ENCODE measurements around the gene NPRL2. TPM values are rescaled to one million over a fixed set of nuclear protein-coding genes. Genes with fewer than 3 reads are reported as not detected.

The NPRL2 gene
- total RNA-seq (2014; rRNA removed; shearing (Covaris generic)), result 14.0 and 14.4 TPM in 2 replicates

DNA sequence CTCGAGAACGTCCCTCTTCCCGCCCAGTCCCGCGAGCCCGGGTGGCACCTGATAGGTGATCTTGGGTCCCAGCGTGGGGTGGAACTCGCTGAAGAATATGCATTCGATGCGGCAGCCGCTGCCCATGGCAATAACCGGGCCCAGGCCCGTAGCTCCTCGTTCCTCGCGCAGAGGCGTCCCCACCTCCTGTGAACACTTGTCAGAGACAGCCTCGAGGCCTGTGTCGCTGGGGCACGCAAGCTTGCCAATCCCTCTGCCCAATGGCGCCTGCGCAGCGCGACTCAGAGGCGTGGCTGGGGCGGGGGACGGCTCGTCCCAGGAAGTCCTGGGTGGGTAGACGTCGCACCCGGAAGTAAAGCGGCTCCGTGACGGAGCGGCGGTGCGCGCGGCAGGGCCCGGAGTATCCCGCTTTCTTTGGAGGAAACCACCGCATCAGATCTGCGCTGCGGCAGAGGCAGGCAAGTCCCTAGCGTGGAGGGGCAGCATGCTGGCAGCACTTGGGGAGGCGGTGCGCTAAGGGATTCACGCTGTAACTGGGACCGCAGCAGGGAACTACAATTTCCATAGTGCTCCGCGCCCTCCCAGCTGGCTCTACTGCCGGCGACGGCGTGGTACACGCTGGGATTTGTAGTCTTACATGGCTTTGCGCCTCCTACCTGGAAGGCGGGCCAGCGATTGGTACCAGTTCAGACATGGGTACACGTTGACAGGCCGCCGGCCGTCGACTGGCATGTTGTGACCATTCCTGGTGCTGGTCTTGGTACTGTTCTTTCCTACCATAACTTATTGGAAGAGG, at the start of gene NPRL2, which contains the start of gene CYB561D2:
NPRL2 (minus strand) TSS at position 249 of the 796 bp plus-strand sequence; CDS start at position 126, 123 bp downstream.
CYB561D2 (plus strand) TSS at position 336 of the 796 bp plus-strand sequence. CDS start 572 bp downstream, outside the sequence.
- no peaks in the 10 kb centered on the region for H3K9me3 ChIP-seq (replicated peaks)
- no peaks in the 10 kb centered on the region for H3K27me3 ChIP-seq
- peak; percentile 95 to 96 for DNase-seq
- H3K4me1 ChIP-seq, result no peaks in the 10 kb centered on the region
- H3K27ac ChIP-seq, result peak within 1 kb of the TSS; percentile 64
- H3K4me3 ChIP-seq, result peak within 1 kb of the TSS; percentile 75
- peaks cover 8% of the 10 kb centered on the region; the same call in 1 of the 2 replicates for H3K36me3 ChIP-seq

DNA sequence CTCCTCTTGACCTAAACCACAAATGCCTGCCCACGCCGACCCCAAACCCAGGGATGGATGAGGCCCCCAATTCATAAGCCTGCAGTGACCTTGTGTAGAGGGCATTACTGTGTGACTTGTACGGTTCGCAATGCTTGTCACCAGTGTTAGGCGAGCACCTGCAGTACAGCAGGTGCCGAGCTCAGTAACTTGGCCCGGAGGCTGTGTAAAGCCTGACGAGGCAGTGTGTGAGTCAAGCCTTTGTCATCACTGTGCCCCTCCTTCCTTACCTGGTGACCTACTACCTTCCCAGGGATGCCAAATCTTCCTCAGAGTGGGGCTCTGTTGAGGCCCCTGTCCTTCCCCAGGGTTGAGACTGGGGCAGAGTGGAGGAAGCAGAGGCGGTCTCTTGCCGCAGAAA, 45.9 kb upstream of the NPRL2 start:
- H3K9me3 ChIP-seq (replicated peaks), result no peaks in the 10 kb centered on the region
- H3K27me3 ChIP-seq, result no peaks in the 10 kb centered on the region
- no peaks in the 10 kb centered on the region for H3K4me1 ChIP-seq
- no peak for DNase-seq
- no peak overlapping the region for H3K27ac ChIP-seq
- no peak overlapping the region for H3K4me3 ChIP-seq
- H3K36me3 ChIP-seq, result no peaks in the 10 kb centered on the region

DNA sequence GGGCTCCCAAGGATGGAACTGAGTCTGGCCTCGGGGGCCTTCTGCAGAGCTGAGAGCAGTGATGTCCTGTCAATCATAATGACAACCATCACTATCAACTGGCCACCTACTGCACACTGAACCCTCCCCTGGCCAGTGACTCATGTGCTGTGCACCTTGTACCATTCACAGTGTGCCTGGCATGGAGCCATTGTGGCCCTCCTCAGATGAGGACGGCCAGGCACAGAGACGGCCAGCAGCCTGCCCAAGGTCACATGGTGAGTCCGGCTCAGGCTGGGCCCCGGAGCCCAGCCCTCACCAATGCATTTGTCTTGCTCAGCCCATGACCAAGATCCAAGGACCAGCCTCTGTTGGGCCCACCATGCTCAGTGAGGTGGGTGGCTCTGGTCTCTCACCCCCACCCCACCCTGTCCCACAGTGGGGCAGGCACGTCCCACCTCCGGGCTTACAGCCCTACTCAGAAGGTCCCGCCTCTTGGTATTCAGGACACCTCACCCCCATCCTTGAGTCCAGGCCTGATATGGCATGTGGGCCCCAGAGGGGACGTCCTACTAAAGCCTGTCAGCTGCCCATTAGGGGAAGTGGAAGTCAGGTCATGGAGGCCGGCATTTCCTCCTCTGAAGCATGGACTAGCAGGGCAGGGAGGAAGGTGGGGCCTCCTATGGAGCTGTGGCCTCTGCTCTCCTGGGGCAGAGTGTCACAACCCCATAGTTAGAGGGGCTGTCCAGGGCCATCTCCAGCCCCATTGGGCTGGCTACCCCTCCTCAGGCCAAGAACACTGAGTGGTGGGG, 44.7 kb upstream of the NPRL2 start:
- Histone ChIP-seq H3K27ac (no peak overlapping the region), H3K4me3 (no peak overlapping the region), H3K27me3 (no peaks in the 10 kb centered on the region), H3K9me3 (replicated peaks) (no peaks in the 10 kb centered on the region), H3K36me3 (no peaks in the 10 kb centered on the region), H3K4me1 (no peaks in the 10 kb centered on the region)
- no peak for DNase-seq

DNA sequence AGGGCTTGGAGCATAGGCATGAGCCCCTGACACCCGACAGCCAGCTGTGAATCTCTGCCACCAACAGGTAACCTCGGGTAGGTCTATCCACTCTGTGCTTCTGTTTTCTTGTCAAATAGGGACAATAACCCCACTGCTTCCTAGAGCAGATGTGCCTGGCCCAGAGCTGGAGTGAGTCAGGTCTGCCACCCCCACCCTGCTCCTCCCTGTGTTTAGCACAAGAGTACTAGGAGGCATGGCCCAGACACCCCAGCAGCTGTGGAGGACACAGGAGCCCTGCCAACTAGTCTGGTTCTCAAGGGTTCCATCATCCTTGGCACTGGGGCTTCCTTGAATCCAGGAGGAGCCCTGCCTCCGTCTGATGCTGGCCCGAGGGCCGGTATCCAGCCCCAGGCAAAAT, 42.5 kb upstream of the NPRL2 start:
- H3K4me3 ChIP-seq, result no peak overlapping the region
- H3K36me3 ChIP-seq, result no peaks in the 10 kb centered on the region
- no peaks in the 10 kb centered on the region for H3K9me3 ChIP-seq (replicated peaks)
- H3K27me3 ChIP-seq, result 0 out of 2 replicates have a peak, but pooled peaks cover 3% of the 10 kb centered on the region
- H3K27ac ChIP-seq, result no peak overlapping the region
- DNase-seq, result no peak
- H3K4me1 ChIP-seq, result no peaks in the 10 kb centered on the region

DNA sequence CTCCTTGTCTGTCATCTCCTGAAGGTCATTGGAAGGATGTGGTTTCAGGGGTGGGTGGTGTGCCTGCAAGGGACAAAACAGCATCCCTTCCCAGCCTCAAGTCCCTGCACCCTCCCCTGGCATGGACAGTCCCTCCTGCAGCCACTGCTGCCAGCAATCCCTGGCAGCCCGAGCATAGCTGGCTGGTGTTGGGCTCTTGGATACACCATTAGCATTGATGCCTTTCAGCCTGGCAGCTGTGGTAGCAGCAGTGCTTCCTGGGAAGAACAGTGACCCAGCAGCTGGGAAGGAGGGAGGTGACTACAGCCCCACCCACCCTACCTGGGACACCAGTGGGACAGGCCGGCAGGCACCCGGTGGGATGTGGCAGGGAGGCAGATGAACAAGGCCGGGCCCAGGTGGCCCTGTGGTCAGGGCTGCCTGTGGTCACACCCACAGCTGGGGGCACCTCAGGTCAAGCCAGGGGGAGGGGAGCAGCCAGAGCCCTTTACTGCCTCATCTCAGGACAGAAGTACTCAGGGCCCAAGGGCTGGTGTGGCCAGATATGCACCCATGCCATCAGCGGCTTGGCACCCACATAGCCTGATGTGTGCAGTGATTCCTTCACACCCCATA, 41.6 kb upstream of the NPRL2 start:
- no peaks in the 10 kb centered on the region for H3K9me3 ChIP-seq (replicated peaks)
- no peak overlapping the region for H3K27ac ChIP-seq
- 0 out of 2 replicates have a peak, but pooled peaks cover 4% of the 10 kb centered on the region for H3K27me3 ChIP-seq
- H3K36me3 ChIP-seq, result no peaks in the 10 kb centered on the region
- no peak for DNase-seq
- H3K4me3 ChIP-seq, result no peak overlapping the region
- no peaks in the 10 kb centered on the region for H3K4me1 ChIP-seq

DNA sequence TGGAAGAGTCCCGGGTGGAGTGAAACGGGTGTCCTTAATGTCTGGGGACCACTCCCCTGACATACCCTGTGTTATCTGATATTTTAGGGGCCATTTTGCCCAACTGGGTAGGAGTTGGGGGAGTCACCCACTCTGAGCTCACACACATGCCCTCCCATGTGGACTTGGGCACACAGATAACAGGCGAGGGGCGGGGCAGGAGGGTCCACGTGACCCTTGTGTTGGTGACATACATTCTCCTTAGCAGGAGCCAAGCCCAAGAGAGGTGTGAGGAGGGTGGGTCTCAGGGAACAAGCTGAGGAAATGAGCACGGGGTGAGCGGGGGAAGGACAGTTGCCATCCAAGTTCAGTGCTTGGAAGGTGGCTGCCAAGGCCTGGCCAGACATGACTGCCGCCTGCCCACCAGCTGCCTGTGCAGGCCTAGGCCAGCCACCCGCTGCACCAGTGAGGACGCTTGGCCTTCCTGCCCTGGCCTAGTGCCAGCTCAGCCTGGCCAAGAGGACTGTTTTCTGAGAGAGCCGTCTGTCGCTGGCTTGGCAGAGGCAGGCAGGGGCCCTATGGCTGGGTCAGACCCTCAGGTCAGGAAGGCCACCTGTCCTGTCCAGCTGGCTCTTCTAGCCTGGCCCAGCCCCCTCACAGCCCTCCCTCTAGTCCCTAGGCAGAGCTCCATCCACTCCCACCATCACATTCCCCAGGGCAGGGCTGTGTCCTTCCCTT, 40.1 kb upstream of the NPRL2 start:
- no peaks in the 10 kb centered on the region for H3K4me1 ChIP-seq
- no peaks in the 10 kb centered on the region for H3K9me3 ChIP-seq (replicated peaks)
- peak; percentile 39 to 41 for DNase-seq
- H3K36me3 ChIP-seq, result no peaks in the 10 kb centered on the region
- peaks cover 4% of the 10 kb centered on the region; the same call in 1 of the 2 replicates for H3K27me3 ChIP-seq
- H3K4me3 ChIP-seq, result no peak overlapping the region
- H3K27ac ChIP-seq, result no peak overlapping the region

DNA sequence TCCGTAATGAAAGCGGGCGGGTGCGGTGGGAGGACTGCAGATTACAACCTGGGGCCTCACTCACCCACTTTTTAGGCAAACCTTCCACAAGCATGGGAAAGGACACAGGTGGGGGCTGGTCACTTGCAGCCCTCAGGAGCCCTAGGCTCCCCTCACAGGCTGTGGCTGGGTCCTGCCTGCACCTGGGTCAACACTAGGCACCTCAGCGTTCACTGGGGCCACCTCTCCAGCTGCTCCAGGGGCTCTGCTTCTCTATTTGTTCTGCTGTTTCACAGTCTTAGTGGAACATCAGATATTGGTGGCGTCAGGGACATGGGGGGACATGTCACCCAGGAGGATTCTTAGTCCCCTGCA, 38.8 kb upstream of the NPRL2 start:
- peaks cover 4% of the 10 kb centered on the region; the same call in 1 of the 2 replicates for H3K27me3 ChIP-seq
- H3K4me3 ChIP-seq, result no peak overlapping the region
- DNase-seq, result no peak
- H3K4me1 ChIP-seq, result no peaks in the 10 kb centered on the region
- H3K27ac ChIP-seq, result no peak overlapping the region
- H3K9me3 ChIP-seq (replicated peaks), result no peaks in the 10 kb centered on the region
- no peaks in the 10 kb centered on the region for H3K36me3 ChIP-seq

DNA sequence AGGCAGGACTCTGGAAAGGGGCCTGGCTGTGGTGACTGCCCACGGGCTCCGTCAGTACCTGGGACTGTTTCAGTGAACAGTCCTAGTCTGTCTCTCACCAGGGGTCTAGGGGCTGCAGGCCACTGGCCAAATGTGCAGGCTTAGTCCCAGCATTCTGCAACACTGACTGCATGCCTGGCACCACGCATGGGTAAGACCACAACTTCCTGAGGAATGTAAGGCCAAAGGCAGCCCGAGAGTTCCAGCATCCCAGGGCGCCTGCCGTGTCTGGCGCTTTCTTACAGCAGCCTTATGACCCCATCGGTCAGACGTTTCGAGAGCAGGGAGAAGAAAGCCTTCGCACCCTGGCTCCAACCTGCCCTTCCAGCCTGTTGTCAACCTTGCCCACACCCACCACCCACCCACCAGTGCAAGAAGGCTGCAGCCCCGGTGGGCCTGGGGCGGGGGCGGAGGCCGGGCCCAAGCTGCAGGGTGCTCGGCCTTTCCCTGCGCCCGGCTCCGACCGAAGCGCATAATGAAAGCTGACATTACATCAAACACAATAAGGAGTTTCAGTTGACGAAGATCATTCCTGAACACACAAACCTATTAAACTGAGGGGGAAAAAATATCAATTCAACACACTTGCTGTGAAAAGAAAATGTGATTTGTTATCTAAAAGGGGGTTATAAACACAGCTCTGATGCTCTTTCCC, 38.3 kb upstream of the NPRL2 start:
- Histone ChIP-seq H3K27ac (no peak overlapping the region), H3K4me1 (no peaks in the 10 kb centered on the region), H3K4me3 (no peak overlapping the region), H3K27me3 (peaks cover 4% of the 10 kb centered on the region; the same call in 1 of the 2 replicates), H3K9me3 (replicated peaks) (no peaks in the 10 kb centered on the region), H3K36me3 (no peaks in the 10 kb centered on the region)
- DNase-seq, result no peak

DNA sequence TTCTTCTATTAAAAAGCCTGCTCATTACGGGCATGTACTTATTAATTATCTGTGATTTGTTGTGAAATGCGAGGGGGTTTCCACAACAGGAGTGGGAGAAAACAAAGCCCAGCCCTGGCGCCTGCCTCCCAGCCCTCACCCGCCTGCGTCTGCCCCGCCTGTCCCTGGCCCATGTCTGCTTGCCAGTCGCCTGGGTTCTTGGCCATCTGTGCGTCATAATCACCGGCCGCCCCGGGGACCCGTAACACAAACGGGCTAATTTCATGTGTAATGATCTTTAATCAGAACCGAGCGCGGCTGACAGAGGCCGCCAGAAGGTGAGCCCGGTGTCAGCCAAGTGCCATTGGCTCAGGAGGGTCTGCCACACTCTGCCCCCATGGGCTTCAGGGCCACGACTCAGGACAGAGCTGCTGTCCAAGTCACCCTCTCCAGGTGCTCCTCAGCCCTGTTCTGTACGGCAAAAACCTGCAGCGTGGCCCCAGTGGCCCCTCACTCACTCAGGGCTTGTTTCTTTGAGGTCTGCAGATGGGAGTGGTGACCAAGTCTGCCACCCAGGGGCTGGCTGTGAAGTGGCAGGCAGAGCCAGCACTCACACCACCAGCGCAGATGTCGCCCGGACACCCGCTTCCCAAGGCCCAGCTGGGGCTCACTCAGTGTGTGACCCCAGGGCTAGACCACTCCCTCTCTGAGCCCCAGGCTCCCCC, 37.6 kb upstream of the NPRL2 start:
- no peaks in the 10 kb centered on the region for H3K36me3 ChIP-seq
- no peaks in the 10 kb centered on the region for H3K9me3 ChIP-seq (replicated peaks)
- no peak overlapping the region for H3K27ac ChIP-seq
- H3K4me3 ChIP-seq, result no peak overlapping the region
- no peak for DNase-seq
- H3K27me3 ChIP-seq, result peaks cover 4% of the 10 kb centered on the region; the same call in 1 of the 2 replicates
- H3K4me1 ChIP-seq, result no peaks in the 10 kb centered on the region

DNA sequence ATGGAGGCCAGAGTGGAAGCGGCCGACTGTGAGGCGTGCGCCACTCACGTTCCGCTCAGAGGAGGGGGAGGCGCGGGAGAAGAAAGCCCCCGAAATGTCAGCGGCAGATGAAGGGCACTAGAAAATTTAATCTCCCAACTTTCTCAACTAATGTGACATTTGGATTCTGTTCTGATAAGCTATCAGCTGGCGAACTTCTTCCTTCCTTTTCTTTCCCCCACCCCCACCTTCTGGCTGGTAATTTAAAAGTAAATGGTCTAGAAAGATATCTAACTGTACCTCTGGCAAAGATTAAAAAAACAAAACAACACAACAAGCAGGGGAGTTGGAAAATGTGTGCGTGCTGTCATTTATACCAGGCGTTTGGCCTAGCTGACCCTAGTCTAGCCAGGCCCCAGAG, 35.2 kb upstream of the NPRL2 start:
- Histone ChIP-seq H3K36me3 (no peaks in the 10 kb centered on the region), H3K27me3 (peaks cover 4% of the 10 kb centered on the region; the same call in 1 of the 2 replicates), H3K4me3 (no peak overlapping the region), H3K9me3 (replicated peaks) (no peaks in the 10 kb centered on the region), H3K4me1 (no peaks in the 10 kb centered on the region), H3K27ac (no peak overlapping the region)
- no peak for DNase-seq

DNA sequence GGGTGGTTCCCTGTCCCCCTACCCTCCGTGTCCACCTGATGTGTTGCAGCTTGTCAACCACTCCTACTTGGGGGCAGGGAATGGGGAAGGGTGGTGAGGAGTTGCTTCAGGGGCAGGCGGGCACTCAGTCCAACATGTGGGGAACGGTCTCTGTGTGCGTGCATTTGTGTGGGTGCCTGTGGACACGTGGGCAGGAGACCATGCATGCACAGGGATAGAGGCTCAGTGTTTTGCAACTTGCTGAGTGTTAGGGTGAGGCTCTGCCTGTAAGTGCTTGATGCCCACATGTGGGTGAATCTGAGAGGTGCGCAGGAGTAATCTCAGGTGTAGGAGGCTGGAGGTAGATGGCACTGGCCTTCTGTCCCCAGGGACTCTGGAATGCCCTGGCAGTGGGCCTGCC, 33.2 kb upstream of the NPRL2 start:
- Histone ChIP-seq H3K4me3 (no peak overlapping the region), H3K4me1 (no peaks in the 10 kb centered on the region), H3K27ac (no peak overlapping the region), H3K27me3 (peaks cover 4% of the 10 kb centered on the region; the same call in 1 of the 2 replicates), H3K36me3 (no peaks in the 10 kb centered on the region), H3K9me3 (replicated peaks) (no peaks in the 10 kb centered on the region)
- DNase-seq, result no peak

DNA sequence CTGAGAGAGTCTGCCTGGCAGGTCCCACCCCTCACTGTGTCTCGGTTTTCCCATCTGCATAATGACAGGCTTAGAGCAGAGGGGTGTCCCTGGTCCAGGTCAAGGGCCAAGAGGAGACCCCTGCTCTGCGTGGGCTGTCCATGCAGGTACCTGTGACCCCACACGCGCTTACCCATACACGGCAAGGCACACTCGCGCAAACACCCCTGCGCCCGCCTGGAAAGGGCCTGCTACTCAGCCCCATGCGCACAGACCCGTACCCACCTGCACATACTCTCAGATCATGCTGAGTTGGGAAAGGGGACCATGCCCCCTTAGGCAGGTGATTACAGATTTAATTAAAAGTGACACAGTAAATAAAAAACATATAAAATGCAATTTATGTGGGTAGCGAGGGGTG, 32.1 kb upstream of the NPRL2 start:
- Histone ChIP-seq H3K36me3 (no peaks in the 10 kb centered on the region), H3K9me3 (replicated peaks) (no peaks in the 10 kb centered on the region), H3K4me3 (no peak overlapping the region), H3K4me1 (no peaks in the 10 kb centered on the region), H3K27me3 (no peaks in the 10 kb centered on the region; the same call in 1 of the 2 replicates), H3K27ac (no peak overlapping the region)
- DNase-seq, result no peak

DNA sequence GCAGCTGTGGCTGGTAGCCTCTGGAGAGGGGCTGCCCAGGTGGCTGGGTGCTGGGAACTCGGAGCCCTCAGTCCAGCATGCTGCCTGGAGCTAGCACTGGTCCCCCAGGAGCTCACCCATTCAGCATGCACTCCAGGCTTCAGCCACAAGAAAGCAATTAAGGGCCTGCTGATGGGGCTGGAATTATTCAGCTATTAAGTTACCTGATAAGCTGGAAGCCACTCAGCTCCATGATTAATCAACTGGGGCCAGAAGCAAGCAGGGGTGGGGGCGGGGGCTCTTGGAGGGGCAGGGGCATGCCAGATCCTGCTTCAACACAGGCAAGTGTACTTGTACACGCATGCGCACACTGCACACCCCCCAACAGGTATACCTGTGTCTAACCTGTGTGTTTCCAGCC, 30.8 kb upstream of the NPRL2 start:
- Histone ChIP-seq H3K4me1 (no peaks in the 10 kb centered on the region), H3K27me3 (no peaks in the 10 kb centered on the region; the same call in 1 of the 2 replicates), H3K9me3 (replicated peaks) (no peaks in the 10 kb centered on the region), H3K27ac (no peak overlapping the region), H3K4me3 (no peak overlapping the region), H3K36me3 (no peaks in the 10 kb centered on the region)
- no peak for DNase-seq

Measured in SJCRH30 (cell line).